HG02678 (cell line): ENCODE results near the gene EIF4E2.
"Not testable (repeated sequence)": the region's sequence is repeated elsewhere in the genome, so short reads cannot be mapped to it uniquely, and the experiment has no call there.

ENCODE experiments used
- ATAC-seq: cut with Tn5 transposase; IDR thresholded peaks from one replicate; pipeline ENCODE4 v1.9.1; 2021; ENCODE audit warnings: mild to moderate bottlenecking, moderate library complexity; ENCODE audit not compliant: unreplicated experiment

Gene EIF4E2

DNA sequence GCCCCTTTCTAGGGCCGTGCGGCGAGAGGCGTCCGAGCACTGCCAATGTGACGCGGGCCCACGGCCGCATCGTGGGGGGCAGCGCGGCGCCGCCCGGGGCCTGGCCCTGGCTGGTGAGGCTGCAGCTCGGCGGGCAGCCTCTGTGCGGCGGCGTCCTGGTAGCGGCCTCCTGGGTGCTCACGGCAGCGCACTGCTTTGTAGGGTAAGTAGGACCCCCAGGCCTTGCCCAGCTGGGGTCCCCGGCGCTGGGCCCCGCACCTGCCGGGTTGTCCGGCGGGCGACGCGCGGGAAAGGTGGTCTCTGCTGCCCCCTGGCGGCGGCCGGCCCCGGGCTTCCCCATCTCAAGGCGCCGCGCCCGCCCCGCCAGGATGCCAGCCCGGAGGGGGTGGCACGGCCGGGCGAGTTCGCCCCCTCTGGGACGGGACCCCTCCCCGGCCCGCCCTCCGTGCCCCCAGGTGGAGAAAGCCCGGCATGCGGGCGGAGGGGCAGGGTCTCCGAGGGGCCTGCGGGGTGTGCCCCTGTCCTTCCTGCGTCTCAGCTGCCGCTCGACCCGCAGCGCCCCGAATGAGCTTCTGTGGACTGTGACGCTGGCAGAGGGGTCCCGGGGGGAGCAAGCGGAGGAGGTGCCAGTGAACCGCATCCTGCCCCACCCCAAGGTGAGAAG lies 28.4 kb upstream of the EIF4E2 start:
- peak; percentile 48 for ATAC-seq

DNA sequence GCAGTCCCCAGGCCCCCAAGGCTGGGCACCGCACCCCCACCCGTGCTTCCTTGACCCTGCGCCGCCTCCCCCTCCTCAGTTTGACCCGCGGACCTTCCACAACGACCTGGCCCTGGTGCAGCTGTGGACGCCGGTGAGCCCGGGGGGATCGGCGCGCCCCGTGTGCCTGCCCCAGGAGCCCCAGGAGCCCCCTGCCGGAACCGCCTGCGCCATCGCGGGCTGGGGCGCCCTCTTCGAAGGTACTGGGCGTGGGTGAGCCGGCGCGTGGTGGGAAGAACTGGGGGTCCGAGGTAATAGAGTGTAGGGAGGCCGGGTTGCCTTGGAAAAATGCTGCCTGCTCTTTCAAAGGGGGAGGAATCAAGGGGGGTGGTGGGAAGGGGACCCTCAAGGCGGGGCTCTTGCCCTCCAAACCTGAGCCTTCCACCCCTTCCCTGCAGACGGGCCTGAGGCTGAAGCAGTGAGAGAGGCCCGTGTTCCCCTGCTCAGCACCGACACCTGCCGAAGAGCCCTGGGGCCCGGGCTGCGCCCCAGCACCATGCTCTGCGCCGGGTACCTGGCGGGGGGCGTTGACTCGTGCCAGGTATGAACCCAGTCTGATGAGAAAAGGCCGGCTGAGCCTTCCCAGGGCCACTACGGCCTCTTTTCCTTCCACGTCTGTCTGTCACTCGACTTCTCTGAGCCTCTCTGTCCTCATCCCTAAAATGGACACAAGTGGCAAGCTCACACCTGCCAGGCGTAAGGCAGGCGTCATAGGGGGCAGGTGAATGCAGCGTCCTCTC lies 27.7 kb upstream of the EIF4E2 start:
- ATAC-seq: no peak

DNA sequence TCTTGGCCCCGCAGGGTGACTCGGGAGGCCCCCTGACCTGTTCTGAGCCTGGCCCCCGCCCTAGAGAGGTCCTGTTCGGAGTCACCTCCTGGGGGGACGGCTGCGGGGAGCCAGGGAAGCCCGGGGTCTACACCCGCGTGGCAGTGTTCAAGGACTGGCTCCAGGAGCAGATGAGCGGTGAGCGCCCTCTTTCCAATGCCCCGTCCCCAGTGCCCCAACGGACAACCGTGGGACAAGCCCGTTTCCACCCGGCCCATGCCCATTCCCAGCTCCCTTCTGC lies 27.1 kb upstream of the EIF4E2 start:
- no peak for ATAC-seq

DNA sequence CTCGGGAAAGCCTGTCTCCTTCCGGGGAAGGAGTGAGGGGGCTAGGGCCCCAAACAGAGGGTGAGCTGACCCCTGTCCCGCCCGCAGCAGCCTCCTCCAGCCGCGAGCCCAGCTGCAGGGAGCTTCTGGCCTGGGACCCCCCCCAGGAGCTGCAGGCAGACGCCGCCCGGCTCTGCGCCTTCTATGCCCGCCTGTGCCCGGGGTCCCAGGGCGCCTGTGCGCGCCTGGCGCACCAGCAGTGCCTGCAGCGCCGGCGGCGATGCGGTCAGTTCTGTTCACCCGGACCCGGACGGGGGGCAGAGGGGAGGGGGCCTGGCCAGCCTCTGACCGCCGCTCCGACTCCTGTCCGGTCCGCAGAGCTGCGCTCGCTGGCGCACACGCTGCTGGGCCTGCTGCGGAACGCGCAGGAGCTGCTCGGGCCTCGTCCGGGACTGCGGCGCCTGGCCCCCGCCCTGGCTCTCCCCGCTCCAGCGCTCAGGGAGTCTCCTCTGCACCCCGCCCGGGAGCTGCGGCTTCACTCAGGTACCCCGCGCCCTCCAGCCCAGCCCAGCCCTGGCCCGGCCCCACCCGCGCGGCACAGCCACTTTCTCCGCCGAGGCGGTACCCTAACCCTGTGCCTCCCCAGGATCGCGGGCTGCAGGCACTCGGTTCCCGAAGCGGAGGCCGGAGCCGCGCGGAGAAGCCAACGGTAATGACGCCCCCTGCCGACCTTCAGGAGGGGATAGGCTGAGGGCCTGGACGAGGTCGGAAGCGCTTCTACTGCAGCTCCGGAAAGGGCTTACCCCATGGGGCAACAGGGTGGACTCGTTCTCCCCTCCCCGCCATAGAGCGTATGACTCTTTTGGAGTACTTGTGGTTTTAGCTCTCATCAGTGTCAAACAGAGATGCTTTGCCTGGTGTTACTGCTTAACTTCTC lies 26.5 kb upstream of the EIF4E2 start:
- no peak for ATAC-seq

DNA sequence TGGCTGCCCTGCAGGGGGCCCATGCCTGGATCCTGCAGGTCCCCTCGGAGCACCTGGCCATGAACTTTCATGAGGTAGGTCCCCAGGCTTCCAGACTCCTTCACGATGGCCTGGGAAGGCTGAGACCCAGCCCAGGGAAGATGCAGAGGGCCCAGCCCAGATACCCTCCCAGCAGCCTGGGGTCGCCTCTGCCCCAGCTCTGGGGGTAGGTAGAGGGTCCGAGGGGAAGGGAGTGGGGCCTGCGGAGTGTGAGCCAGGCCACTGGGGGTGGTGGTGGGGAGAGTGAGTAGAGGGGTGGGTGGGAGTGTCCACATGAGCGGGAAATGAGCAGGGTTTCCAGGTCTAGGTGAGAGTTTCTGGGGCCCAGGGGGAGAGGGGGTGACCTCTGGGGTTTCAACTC lies 25.7 kb upstream of the EIF4E2 start:
- ATAC-seq: no peak

DNA sequence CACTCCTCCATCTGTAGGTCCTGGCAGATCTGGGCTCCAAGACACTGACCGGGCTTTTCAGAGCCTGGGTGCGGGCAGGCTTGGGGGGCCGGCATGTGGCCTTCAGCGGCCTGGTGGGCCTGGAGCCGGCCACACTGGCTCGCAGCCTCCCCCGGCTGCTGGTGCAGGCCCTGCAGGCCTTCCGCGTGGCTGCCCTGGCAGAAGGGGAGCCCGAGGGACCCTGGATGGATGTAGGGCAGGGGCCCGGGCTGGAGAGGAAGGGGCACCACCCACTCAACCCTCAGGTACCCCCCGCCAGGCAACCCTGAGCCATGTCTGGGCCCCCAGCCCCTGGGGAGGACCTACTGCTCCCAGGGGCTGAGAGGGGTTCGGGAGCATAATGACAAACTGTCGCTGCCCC lies 25.3 kb upstream of the EIF4E2 start:
- ATAC-seq: no peak

DNA sequence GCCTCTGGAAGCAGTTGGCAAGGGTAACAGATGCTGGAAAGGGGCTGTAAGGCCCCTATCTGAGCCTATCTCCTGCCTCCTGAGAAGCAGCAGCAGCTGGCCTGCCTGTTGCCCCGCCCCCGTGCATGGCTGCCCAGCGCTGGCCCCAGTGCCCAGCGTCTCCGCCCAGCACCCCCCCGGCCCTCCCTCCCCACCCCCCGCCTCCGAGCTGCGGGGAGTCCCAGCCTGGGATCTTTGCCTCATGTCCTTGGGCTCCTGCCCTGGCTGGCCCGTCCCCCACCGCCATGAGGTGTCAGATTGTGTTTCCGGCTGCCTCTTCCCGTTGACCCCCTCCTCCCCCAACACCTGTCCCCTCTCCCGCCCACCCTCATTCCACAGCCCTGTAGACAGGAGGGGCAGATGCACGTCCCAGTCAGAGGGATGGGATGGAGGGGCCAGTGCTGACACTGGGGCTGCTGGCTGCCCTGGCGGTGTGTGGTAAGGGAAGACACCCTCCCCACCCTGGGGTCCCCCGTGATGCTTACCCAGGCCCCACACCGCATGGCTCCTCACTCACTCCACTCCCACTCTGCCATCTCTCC lies 24.6 kb upstream of the EIF4E2 start, which contains the start of gene CHRND:
TSS of gene CHRND (plus strand) at position 370 of the 581 bp plus-strand sequence. CDS start at position 426, 56 bp downstream.
- ATAC-seq: no peak

DNA sequence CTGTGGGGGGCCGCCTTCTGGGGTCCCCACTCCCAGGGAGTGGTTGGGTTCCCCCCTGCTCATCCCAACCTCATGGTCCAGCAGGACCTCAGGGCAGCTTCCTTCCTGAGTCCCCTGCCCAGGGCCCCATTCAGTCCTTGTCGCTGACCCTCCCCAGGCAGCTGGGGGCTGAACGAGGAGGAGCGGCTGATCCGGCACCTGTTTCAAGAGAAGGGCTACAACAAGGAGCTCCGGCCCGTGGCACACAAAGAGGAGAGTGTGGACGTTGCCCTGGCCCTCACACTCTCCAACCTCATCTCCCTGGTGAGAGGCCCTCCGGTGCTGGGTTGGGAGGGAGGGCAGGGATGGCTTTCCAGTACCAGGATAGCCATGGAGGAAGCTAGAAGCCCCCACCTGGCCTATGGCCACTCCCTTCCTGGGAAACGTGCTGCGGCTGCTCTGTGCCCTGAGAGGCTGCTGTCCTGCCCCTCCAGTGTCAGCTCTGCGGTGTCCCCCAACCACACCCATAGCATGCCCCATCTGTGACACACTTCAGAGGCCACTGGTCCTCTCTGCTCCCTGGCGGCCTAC lies 24.0 kb upstream of the EIF4E2 start:
- ATAC-seq: no peak

DNA sequence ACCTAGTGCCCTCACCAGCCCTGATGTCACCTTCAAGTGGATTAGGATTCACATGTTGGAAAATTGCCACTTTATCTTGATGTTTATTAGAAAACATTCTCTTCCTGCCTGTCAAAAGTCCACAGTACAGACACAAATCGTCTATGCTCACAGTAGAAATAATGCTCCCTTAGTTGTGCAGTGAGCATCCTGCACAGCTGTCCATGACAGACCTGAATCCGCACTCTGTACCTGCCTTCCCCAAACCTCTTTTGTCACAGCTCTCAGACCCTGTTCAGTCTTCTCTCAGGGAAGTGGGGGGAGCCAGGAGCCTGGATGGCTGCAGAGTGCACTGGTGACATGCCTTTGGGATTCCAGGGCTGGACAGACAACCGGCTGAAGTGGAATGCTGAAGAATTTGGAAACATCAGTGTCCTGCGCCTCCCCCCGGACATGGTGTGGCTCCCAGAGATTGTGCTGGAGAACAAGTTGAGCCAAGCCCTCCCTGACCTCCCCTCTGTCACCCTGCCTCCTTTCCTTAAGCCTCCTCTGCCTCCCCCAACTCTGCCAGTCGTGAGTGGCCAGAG lies 22.5 kb upstream of the EIF4E2 start:
- ATAC-seq: no peak

DNA sequence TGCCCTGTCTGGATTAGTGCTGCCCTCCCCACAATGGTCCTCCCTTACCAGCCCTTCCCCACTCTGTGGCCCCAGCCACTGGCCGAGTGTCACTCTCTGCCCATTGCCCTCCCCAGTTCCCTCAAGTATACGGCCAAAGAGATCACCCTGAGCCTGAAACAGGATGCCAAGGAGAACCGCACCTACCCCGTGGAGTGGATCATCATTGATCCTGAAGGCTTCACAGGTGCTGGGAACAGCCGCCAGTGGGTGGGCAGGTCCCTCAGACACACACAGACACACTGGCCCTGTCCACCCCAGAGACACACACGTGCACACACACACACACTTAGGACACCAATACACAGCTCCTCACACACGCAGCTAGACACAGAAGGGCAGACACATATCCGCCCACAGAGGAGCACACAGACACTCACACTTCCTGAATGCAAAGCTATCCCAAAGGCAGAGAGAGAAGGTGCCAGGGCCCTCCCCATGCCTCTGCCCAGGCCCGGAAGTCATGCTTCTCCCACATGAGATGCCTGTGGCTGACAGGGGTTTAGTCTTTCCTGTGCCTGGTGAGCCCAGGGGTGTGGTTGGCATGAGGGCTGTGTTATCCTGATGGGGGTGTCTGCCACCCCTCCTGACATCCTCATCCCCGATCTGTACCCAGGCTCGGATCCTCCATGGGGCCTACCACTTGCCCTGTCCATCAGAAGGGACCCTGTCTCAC lies 21.6 kb upstream of the EIF4E2 start:
- ATAC-seq: no peak

DNA sequence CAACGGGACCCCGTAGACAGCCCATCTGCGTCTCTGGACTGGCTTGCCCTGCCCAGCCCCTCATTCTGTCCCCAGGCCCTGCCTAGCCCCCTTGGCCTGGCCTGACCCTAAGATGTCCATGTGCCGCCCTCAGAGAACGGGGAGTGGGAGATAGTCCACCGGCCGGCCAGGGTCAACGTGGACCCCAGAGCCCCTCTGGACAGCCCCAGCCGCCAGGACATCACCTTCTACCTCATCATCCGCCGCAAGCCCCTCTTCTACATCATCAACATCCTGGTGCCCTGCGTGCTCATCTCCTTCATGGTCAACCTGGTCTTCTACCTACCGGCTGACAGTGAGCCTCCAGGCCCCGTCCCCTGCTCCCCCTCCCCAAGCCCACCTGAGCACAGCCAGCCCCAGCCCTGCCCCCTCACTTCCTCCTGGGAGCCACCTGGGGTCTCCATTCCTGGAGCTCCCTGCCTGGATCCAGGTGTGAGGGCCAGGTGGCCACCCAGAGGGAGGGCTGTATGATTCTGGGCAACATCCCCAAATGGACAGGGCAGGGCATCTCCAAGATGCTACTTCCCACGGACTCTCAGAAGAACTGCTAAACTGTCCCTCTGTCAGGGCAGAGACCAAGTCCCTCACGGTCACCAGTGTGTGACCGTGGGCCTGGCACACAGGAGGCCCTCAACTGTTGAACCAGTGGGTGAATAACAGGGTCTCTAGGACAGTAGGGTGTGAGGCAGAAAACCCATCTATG lies 20.5 kb upstream of the EIF4E2 start:
- no peak for ATAC-seq

DNA sequence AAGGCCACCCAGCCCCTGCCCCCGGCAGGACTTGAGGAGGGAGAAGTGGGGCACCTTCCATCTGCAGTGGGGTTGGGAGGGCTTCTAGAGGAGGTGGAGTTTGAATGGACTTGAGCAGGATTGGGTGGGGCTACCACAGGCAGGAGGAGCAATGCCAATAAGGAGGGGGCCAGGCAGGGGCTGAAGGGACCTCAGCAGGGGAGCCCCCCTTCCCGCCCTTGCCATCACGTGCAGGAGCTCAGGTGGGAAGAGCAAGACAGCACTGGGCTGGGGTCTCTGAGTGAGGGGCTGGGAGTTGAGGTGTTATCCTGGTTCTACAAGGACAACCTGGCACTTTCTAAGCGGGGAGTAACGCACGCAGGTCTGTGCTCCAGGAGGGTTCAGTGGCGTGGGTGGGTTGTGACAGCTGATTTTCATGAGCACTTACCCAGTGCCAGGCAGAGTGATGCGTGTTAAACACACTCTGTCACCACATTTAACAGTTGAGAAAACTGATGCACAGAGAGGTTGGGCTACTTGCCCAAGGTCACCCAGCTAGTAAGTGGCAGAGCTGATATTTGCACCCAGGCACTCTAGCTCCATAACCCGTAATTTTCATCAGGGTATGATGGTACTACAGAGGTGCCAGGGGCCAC lies 19.7 kb upstream of the EIF4E2 start:
- ATAC-seq: no peak

DNA sequence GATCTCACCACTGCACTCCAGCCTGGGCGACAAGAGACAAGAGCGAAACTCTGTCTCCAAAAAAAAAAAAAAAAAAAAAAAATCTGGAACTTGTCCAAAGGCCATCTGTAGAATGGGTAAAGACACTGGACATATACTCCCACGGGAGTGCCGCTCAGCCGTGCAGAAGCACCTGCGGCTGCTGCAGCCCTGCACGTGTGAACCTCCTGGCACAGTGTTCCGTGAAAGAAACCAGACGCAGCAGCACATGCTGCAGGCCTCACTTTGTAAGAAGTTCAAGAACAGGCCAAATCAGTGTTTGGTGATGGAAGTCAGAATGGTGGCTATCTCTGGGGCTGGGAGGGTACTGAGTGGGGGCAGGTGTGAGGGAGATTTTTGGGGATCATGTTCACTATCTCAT lies 18.1 kb upstream of the EIF4E2 start:
- no peak for ATAC-seq

DNA sequence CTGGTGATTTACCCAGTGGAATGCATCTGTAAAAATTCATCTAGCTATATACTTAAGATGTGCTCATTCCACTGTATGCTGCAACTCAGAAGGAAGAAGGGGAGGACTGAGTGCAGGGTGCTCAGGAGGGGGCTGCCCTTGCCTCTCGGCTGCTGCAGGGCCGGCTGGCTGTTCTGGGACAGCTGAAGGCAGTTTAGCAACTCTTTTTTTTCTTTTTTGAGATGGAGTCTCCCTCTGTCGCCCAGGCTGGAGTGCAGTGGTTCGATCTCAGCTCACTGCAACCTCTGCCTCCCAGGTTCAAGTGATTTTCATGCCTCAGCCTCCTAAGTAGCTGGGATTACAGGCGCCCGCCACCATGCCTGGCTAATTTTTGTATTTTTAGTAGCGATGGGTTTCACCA lies 17.7 kb upstream of the EIF4E2 start:
- not testable (repeated sequence) for ATAC-seq

DNA sequence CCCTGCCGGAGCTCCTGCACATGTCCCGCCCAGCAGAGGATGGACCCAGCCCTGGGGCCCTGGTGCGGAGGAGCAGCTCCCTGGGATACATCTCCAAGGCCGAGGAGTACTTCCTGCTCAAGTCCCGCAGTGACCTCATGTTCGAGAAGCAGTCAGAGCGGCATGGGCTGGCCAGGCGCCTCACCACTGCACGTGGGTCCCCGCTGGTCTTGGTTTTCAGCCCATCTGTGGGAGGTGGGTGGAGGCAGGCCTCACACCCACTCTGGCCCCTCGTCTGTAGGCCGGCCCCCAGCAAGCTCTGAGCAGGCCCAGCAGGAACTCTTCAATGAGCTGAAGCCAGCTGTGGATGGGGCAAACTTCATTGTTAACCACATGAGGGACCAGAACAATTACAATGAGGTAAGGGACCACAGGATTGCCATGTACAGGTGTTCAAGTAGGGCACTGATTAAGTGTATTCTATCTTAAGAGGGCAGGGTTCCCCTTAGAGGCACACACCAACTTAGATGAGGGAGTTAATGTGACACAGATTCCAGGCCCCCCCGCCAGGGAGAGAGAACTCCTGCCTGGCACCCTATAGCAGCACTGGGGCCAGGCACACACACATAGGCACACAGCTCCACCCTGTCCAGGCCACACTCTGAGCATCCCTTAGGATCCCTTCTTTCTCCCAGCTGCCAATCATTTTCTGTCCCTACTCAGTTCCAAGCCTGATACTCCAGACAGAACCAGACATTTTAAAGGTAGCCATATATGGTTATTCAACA lies 16.4 kb upstream of the EIF4E2 start:
- ATAC-seq: no peak

DNA sequence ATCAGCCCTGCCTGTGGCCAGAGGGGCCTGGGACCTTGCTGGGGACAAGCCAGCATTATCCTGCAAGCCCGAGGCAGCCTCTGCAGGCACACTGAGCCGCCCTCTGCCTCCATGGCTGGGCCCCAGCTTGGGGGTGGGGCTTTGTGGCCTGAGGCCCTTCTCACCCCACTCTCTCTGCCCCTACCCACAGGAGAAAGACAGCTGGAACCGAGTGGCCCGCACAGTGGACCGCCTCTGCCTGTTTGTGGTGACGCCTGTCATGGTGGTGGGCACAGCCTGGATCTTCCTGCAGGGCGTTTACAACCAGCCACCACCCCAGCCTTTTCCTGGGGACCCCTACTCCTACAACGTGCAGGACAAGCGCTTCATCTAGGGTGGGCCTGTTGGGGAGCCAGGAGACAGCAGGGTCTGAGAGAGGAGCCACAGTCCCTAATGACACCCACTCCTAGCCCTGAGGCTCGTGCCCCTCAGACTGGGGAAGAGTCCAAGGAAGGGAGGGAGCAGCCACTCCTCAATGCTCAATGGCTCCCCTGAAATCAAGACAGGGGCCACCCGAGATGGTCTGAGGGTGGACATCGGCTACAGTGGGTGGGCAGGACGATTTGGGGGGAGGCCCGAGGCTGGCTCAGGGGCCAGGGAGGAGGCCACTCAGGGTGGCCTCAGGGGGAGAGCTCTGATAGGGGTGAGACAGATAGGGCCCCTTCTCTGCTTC lies 15.4 kb upstream of the EIF4E2 start:
- no peak for ATAC-seq

DNA sequence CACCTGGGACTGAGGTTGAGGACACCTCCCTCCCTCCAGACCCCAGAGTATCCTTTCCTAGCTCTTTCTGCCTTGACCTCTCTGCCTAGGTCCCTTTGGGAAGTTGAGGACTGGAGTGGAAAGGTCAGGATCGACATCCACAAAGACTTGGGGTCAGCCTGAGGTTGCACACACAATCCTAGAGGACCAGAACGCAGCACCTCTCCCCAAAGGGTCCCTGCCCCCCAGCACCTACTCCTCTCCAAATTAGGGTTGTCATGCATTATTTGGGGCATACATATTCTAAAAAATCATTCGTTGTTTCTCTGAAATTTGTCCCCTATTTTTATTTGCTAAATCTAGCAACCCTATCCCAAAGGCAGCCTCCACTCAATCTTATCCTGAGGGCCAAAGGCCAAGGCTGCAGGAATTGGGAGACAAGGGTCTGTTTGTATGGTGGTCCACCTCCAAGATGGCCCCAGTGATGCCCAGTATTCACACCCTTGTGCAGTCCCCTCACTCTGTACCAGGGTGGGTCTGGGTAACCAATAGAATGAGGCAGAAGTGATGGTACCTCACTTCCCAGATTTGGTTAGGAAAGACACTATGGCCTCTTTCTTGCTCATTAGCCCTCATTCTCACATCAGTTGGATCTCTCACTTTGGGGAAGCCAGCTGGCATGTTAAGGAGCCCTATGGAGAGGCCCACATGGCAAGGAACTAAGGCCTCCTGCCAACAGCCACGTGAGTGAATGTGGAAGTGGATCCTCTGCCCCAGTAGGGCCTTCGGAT lies 14.5 kb upstream of the EIF4E2 start:
- no peak for ATAC-seq
